A549 (cell line): ENCODE measurements around the gene TEDC1.

Source experiments
- POLR2A ChIP-seq: IDR thresholded peaks from 2 replicates; pipeline ENCODE4 v1.6.1; 2012; ENCODE audit warnings: mild to moderate bottlenecking, low read length
- TF ChIP-seq, protein P1 (sequence below): fragments of >200 bp; sonication (Bioruptor Twin); formaldehyde crosslinking; IDR thresholded peaks from 3 replicates; pipeline ENCODE4 v1.5.1; 2016

DNA sequence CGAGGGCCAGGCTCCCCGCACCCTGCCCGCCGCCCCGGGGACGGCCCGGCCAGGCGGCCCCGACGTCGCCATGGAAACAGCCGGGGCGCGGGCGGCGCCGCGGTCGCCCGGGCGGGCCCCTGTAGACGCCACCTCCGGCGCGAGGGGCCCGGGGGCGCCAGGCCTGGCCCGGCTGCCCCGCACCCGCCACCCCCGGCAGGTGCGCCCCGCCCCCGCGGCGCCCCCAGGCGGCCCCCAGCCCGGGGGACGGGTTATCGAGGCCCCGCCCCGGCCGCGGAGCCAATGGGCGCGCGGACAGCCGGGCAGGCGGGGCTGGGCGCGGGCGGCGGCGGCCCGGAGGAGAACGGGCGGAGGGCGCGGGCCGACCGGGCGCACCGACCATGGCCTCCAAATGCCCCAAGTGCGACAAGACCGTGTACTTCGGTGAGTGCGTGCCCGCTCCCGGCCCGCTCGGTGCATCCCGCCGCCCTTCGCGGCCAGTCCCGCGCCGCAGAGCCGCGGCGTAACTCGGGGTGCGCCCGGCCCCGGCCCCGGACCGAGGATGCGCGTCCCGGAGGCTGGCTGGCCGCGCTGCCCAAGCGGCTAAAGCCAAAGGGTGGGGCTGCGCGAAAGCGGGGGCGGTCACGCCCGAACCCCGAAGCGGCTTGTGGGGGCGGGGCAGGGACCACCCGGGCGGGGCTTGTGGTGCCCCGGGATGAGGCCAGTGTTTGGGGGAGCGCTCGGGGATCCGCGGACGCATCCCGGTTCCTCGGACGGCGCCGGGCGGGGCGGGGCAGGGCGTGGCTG is 16.4 kb upstream of the TEDC1 start, which contains the start of gene CRIP2:
- TF ChIP-seq POLR2A, result peak; percentile 42
- TF ChIP-seq, protein P1, sequence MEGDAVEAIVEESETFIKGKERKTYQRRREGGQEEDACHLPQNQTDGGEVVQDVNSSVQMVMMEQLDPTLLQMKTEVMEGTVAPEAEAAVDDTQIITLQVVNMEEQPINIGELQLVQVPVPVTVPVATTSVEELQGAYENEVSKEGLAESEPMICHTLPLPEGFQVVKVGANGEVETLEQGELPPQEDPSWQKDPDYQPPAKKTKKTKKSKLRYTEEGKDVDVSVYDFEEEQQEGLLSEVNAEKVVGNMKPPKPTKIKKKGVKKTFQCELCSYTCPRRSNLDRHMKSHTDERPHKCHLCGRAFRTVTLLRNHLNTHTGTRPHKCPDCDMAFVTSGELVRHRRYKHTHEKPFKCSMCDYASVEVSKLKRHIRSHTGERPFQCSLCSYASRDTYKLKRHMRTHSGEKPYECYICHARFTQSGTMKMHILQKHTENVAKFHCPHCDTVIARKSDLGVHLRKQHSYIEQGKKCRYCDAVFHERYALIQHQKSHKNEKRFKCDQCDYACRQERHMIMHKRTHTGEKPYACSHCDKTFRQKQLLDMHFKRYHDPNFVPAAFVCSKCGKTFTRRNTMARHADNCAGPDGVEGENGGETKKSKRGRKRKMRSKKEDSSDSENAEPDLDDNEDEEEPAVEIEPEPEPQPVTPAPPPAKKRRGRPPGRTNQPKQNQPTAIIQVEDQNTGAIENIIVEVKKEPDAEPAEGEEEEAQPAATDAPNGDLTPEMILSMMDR, result no peak
